Left lung (tissue), 10 donors: ENCODE results near the gene S100A8. TPM values are rescaled to one million over a fixed set of nuclear protein-coding genes. Genes with fewer than 3 reads are reported as not detected.
A peak's percentile ranks its signal among the peaks of the same experiment; 100 is the strongest.

ENCODE experiments used
- ATAC-seq: fragments of 200-7000 bp; cut with Tn5 transposase; one replicate; pipeline ENCODE4 v1.9.1; 2020; ENCODE audit warnings: moderate library complexity
- DNase-seq, 4 donors: peaks; one replicate each; pipeline ENCODE4 v3.0.0-alpha.2; 2013 to 2020
- H3K27ac ChIP-seq, 2 donors: fragments of 200-600 bp; sonication (generic) in 1 of 2; one replicate each; pipeline versions ENCODE4 v1.5.0 to v1.8.0; 2020 to 2021
- H3K27me3 ChIP-seq, 2 donors: fragments of 200-600 bp; sonication (generic) in 1 of 2; one replicate each; pipeline versions ENCODE4 v1.5.0 to v1.8.0; 2020 to 2021
- H3K36me3 ChIP-seq, 2 donors: fragments of 200-600 bp; sonication (generic) in 1 of 2; one replicate each; pipeline versions ENCODE4 v1.5.0 to v1.8.0; 2020 to 2021
- H3K4me1 ChIP-seq, 2 donors: fragments of 200-600 bp; one replicate each; pipeline ENCODE4 v1.8.0; 2021
- H3K4me3 ChIP-seq, 2 donors: fragments of 200-600 bp; sonication (generic) in 1 of 2; one replicate each; pipeline versions ENCODE4 v1.5.0 to v1.8.0; 2020 to 2021; ENCODE audit warnings: mild to moderate bottlenecking in 1 of 2
- H3K9me3 ChIP-seq, 2 donors: fragments of 200-600 bp; sonication (generic) in 1 of 2; one replicate each; pipeline versions ENCODE4 v1.5.0 to v1.8.0; 2020 to 2021
- CTCF ChIP-seq, 2 donors: fragments of 200-600 bp; sonication (generic) in 1 of 2; IDR thresholded peaks; one replicate each; pipeline versions ENCODE4 v1.5.0 to v1.8.0; 2021; ENCODE audit warnings: antibody characterized with exemption in 2 of 2
- intact Hi-C, 2 donors: fragments of 100-400 bp; cut with DNase I; formaldehyde crosslinking; loops; one replicate each; pipeline versions ENCODE4 v1.11.2 to v1.14.2; 2022
- polyA plus RNA-seq, 6 donors: library from polyadenylated mRNA; unstranded; fragments of 120-200 nt; gene quantifications; one replicate each; pipeline ENCODE4 v1.2.1, GENCODE V29; 2013; ENCODE audit not compliant: insufficient read length in 6 of 6
- total RNA-seq, 2 donors: library from RNA; stranded (reverse); fragmentation: NEBNext Ultra II Directional; extraction: Animal tissue kit (Norgen Biotek cat#: 25700); gene quantifications; one replicate each; pipeline ENCODE4 v1.2.1, GENCODE V29; 2021
- donor health status: DM: no; HTN: yes; CAD: no.
- donor health status: DM: no; HTN: no; CAD: no.

Gene S100A8
- total and polyA plus RNA-seq, 8 donors = 10.2 to 1,365 (median 26.2) TPM

- no peak for TF ChIP-seq CTCF (IDR thresholded peaks at IDR 0.05)
- no peaks in the 10 kb centered on the region for H3K9me3 ChIP-seq
- DNase-seq = no peak
- ATAC-seq = no peak
- peak overlapping the region in 1 of 2 donors; percentile 94 for H3K27ac ChIP-seq
- no peak overlapping the region for H3K4me3 ChIP-seq
- peaks cover 0 to 26% of the 10 kb centered on the region in 2 donors for H3K36me3 ChIP-seq
- intact Hi-C loops = no loop called here
- peaks cover 0 to 71% of the 10 kb centered on the region in 2 donors for H3K4me1 ChIP-seq
- H3K27me3 ChIP-seq = no peaks in the 10 kb centered on the region
These were observed 29.3 kb downstream of the S100A8 start for GRCh38 chr1:153361480-153362109.

- intact Hi-C loops = no loop called here
- H3K27ac ChIP-seq = peak overlapping the region; percentile 14 to 94
- no peak for DNase-seq
These were observed 30.0 kb downstream of the S100A8 start for GRCh38 chr1:153360592-153361479.

GRCh38 chr1:153360190-153360589 is 30.7 kb downstream of the S100A8 start:
- intact Hi-C loops = no loop called here
- H3K27me3 ChIP-seq = no peaks in the 10 kb centered on the region
- no peak for TF ChIP-seq CTCF (IDR thresholded peaks at IDR 0.05)
- DNase-seq (no peak), ATAC-seq (peak; percentile 10)
- no peaks in the 10 kb centered on the region for H3K9me3 ChIP-seq
- H3K4me3 ChIP-seq = peak overlapping the region in 1 of 2 donors; percentile 58
- peak overlapping the region; percentile 14 to 94 for H3K27ac ChIP-seq
- H3K36me3 ChIP-seq = peaks cover 0 to 26% of the 10 kb centered on the region in 2 donors
- peaks cover 0 to 72% of the 10 kb centered on the region in 2 donors for H3K4me1 ChIP-seq

More at GRCh38 chr1:153360592-153361479, 30.0 kb downstream of the S100A8 start:
- TF ChIP-seq CTCF (IDR thresholded peaks at IDR 0.05) = no peak
- Histone ChIP-seq H3K27me3 (no peaks in the 10 kb centered on the region), H3K4me1 (peaks cover 0 to 72% of the 10 kb centered on the region in 2 donors), H3K4me3 (peak overlapping the region in 1 of 2 donors; percentile 58), H3K9me3 (no peaks in the 10 kb centered on the region), H3K36me3 (peaks cover 0 to 26% of the 10 kb centered on the region in 2 donors)
- no peak for ATAC-seq

GRCh38 chr1:153359241-153359640 is 31.6 kb downstream of the S100A8 start:
- DNase-seq (no peak), ATAC-seq (no peak)
- Histone ChIP-seq H3K36me3 (peaks cover 0 to 26% of the 10 kb centered on the region in 2 donors), H3K9me3 (no peaks in the 10 kb centered on the region), H3K27ac (peak overlapping the region in 1 of 2 donors; percentile 94), H3K27me3 (no peaks in the 10 kb centered on the region), H3K4me3 (peak overlapping the region in 1 of 2 donors; percentile 58), H3K4me1 (peaks cover 0 to 66% of the 10 kb centered on the region in 2 donors)
- intact Hi-C loops = no loop called here
- no peak for TF ChIP-seq CTCF (IDR thresholded peaks at IDR 0.05)

GRCh38 chr1:153358691-153358975 is 32.2 kb downstream of the S100A8 start:
- intact Hi-C loops = no loop called here
- Histone ChIP-seq H3K36me3 (peaks cover 0 to 26% of the 10 kb centered on the region in 2 donors), H3K27me3 (no peaks in the 10 kb centered on the region), H3K4me1 (peaks cover 0 to 62% of the 10 kb centered on the region in 2 donors), H3K27ac (peak overlapping the region; percentile 19 to 94), H3K9me3 (no peaks in the 10 kb centered on the region), H3K4me3 (peak overlapping the region in 1 of 2 donors; percentile 58)
- DNase-seq (no peak), ATAC-seq (no peak)
- no peak for TF ChIP-seq CTCF (IDR thresholded peaks at IDR 0.05)
